GM12892 (cell line): ENCODE measurements around the gene CMTM2.

Experiments
- POLR2A ChIP-seq: IDR thresholded peaks from 2 replicates; pipeline ENCODE4 v1.6.1; 2011; ENCODE audit warnings: low read depth, low read length, control low read depth
- POLR2AphosphoS5 ChIP-seq: IDR thresholded peaks from 2 replicates; pipeline ENCODE4 v1.6.1; 2011; ENCODE audit warnings: low read depth, low read length, control low read depth

DNA sequence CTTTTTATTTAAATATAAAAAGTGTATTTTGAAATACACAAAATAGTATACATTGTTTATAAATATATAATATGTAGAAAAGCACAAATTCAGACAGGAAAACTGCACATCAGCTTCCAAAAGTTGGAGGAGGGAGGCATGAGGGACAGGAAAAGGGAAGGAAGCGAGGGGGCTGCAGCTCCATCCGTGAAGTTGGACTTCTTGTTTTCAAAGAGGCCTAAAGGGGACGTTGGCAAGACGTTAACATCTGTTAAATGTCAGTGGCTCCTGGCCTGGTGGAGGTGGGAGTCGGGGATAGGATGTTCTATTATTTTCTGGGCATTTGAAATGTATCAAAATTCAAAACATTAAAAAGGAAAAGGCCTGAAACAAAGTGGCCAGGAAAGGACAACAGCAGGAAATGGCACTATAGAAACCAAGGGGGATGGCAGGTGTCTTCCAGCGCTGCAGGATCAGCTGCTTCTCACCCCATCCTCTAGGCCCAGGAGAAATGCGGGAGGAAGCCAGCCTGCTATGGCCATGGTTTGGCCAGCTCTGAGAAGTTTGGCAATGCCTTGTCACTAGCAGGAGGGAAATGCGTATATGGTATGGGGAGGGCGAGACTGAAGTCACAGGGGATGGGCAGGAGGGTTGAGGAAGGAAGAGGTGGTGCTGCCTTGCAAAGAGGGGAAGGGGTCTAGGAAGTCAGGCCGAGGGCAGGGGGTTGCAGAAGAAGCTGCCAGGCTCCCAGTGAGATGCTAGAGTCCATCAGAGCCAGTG, 6.4 kb downstream of the CMTM2 start:
- TF ChIP-seq POLR2AphosphoS5 (no peak), POLR2A (no peak)
